GM10266 (cell line): ENCODE measurements around the gene ALDH1A2.
"Not testable (repeated sequence)": the region's sequence is repeated elsewhere in the genome, so short reads cannot be mapped to it uniquely, and the experiment has no call there.

Experiments used
- DNase-seq: peaks from one replicate; pipeline ENCODE4 v3.0.0; 2012; ENCODE audit errors: extremely low spot score
- TF ChIP-seq, protein P1 (sequence below): IDR thresholded peaks from 2 replicates; pipeline ENCODE4 v1.5.1; 2012; ENCODE audit warnings: mild to moderate bottlenecking, low read depth; ENCODE audit not compliant: control insufficient read depth, insufficient read depth; ENCODE audit errors: missing control alignments

Gene ALDH1A2

DNA sequence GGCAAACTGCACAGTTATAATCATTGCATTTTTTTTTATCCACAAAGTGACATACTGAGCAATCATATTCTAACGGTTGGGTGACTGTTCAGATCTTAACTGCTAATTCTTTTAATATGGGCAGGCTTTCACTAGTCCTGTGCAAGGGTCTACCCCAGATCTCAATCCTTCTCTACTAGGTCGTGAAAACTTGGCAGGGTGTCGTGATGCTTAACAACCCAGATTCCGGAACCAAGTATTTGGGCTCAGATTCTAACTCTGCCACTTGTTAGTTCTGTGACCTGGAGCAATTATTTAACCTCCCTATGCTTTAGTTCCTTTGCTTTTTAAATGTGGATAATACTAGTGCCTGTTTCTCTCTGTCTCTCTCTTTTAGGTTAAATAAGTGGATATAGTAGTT is 16.4 kb upstream of the ALDH1A2 start:
- no peak for DNase-seq
- TF ChIP-seq, protein P1, sequence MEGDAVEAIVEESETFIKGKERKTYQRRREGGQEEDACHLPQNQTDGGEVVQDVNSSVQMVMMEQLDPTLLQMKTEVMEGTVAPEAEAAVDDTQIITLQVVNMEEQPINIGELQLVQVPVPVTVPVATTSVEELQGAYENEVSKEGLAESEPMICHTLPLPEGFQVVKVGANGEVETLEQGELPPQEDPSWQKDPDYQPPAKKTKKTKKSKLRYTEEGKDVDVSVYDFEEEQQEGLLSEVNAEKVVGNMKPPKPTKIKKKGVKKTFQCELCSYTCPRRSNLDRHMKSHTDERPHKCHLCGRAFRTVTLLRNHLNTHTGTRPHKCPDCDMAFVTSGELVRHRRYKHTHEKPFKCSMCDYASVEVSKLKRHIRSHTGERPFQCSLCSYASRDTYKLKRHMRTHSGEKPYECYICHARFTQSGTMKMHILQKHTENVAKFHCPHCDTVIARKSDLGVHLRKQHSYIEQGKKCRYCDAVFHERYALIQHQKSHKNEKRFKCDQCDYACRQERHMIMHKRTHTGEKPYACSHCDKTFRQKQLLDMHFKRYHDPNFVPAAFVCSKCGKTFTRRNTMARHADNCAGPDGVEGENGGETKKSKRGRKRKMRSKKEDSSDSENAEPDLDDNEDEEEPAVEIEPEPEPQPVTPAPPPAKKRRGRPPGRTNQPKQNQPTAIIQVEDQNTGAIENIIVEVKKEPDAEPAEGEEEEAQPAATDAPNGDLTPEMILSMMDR, result no peak

DNA sequence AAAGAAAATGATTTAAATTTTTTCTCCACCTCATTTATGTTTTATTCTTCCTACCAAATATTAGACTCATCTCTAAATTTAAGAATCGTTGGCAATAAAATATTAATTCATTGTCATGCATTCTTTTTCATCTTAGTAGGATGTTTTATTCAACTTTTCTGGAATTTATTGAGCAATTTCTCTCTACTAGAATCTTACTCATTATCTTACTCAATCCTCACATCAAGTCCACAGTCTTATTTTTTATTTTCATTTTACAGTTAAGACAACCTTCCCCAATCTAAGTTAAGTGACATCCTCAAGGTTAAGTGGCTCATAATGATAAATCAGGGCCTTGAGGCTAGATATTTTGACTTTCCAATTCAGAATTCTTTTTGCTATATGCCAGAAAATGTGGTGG is 15.9 kb upstream of the ALDH1A2 start:
- TF ChIP-seq, protein P1, result no peak
- no peak for DNase-seq

DNA sequence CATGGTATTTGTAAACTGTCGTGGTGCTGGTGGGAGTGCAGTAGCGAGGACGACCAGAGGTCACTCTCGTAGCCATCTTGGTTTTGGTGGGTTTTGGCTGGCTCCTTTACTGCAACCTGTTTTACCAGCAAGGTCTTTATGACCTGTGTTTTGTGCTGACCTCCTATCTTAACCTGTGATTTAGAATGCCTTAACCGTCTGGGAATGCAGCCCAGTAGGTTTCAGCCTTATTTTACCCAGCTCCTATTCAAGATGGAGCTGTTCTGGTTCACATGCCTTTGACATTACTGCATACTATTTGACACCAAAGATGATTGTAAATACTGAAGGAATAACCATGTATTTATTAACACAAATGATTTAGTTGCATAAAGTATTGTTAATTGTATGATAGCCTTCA is 15.4 kb upstream of the ALDH1A2 start:
- DNase-seq, result not testable (repeated sequence)

DNA sequence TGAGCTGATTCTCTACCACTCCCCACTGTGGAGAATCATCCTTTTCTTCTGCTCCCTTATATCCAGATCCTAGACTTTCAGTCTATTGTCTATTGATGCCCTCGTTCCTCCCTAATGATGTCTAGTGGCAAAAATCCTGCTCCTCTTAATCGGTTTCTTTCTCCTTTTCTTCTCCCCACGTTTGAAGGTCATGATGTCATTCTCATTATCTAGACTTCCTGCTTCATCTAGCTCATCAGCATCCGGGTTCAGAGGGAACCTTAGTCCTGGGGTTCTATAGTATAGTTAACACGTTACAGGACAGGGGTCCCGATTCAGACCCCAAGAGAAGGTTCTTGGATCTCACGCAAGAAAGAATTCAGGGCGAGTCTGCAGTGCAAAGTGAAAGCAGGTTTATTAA is 14.9 kb upstream of the ALDH1A2 start:
- no peak for DNase-seq
- TF ChIP-seq, protein P1, result no peak

DNA sequence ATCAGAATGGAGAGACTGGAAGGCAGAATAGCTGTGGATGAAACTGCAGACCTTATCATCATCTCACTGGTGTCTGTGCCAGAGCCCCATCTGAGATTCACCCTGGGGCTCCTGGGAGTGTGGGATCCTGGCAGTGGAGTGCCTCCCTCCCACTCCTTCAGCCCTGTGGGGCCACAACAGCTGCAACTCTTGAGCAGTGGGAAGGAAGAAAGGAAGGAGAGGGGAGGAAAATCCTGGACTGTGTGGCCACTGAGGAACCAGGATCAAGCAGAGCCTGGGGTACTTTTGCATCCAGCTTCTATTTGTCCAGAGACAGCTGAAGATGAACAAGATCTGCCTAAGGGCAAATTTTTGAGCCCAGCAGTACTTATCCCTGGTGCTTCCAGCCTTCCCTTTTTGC is 13.1 kb upstream of the ALDH1A2 start:
- TF ChIP-seq, protein P1, result no peak
- DNase-seq, result no peak

DNA sequence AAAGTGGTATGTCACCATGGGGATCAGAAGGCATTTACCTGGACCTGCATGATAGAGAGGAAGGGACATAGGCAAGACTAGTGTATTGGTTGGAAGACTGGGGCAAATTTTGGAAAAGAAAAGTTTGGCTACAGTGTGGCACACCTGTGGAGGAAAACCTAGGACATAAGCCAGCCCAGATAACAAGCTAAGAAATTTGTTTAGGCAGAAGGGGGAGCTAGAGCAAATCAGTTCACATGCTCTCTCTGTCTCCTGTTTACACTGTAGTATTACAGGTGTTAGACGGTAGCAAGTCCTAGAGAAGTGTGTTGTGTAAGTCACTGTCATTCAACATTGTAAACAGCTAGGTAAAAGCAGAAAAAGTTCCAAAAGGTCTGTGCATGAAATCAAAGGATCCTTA is 11.9 kb upstream of the ALDH1A2 start:
- no peak for DNase-seq
- TF ChIP-seq, protein P1, result peak; percentile 28

DNA sequence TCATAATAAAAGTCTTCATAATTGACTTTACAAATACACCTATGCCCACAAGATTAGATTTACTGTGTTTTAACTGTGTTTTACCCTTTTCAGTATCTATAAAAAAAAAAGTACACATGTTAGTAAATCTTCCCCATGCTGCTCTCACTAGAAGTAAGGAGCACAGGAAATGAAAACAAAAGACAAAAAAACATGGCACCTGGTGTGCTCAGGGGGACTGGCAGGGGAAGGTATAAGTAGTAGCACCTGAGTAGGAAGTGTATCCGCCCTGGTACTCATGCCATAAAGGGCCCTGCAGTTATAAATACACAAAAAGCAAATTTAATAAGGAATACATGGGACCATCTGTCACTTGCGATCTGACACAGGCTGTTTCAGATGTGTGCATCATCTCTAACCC is 8.9 kb upstream of the ALDH1A2 start:
- no peak for DNase-seq
- TF ChIP-seq, protein P1, result no peak

DNA sequence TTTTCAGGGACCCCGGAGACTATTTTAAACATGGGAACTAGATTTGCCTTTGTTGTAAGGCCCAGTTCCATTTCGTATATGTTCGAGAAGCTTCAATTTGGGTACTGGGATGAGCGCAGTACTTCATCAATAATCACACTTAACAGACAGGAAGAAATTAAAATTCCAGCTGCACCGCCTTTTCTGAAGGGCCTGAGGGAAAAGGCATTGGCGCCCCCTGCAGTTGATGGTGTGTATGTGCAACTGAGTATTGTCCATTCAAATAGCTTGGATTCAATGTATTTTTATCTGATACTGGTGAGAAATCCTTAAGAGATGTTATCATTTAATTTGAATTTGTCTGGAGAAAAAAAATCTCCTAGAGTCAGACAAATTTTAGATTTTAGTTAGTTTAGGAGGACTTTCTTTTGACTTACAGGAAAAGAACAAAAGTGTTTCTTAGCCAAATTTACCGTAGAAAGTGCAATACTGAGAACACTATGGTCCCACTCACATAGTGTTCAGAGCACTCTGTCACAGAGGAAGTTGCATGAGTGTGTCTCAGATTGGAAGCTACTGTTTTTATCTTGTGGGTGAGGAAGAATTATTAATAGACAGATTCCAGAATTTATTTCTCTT is 5.4 kb upstream of the ALDH1A2 start:
- no peak for DNase-seq

More for the DNA sequence above, 5.4 kb upstream of the ALDH1A2 start:
- TF ChIP-seq, protein P1, result peak; percentile 79
